ENCODE data around the gene ATP11B.

DNA sequence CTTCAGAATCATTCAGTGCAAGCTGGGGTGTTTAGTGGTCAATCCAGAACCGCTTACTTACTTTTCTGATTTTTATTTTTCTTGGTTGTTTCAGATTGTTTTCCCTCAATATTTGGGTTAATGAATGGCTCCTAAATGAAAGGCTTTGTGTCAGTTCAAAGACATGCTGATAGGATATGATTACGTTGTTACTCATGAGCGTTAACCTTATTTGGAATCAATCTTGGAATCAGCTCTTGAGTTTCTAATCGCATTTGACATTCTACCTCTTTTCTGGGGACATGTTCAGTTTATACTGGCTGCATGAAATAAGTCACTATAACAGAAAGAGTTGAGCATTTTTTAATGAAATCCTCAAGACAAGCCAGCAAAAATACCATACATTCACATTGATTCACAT, 50.2 kb downstream of the ATP11B start:
- TF ChIP-seq, protein P1, sequence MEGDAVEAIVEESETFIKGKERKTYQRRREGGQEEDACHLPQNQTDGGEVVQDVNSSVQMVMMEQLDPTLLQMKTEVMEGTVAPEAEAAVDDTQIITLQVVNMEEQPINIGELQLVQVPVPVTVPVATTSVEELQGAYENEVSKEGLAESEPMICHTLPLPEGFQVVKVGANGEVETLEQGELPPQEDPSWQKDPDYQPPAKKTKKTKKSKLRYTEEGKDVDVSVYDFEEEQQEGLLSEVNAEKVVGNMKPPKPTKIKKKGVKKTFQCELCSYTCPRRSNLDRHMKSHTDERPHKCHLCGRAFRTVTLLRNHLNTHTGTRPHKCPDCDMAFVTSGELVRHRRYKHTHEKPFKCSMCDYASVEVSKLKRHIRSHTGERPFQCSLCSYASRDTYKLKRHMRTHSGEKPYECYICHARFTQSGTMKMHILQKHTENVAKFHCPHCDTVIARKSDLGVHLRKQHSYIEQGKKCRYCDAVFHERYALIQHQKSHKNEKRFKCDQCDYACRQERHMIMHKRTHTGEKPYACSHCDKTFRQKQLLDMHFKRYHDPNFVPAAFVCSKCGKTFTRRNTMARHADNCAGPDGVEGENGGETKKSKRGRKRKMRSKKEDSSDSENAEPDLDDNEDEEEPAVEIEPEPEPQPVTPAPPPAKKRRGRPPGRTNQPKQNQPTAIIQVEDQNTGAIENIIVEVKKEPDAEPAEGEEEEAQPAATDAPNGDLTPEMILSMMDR (IDR thresholded peaks at IDR 0.05), result no peak
- no peak for TF ChIP-seq POLR2A (IDR thresholded peaks at IDR 0.05)

Data from body of pancreas (tissue), 4 donors.